GM18870 (cell line): Measurements from ENCODE around the gene BICC1.

Experiments used
- ATAC-seq: cut with Tn5 transposase; IDR thresholded peaks from one replicate; pipeline ENCODE4 v1.9.1; 2021; ENCODE audit warnings: moderate library complexity; ENCODE audit not compliant: unreplicated experiment

The BICC1 gene

GRCh38 chr10:58817201-58817846 lies 304.7 kb downstream of the BICC1 start:
- ATAC-seq: no peak

DNA sequence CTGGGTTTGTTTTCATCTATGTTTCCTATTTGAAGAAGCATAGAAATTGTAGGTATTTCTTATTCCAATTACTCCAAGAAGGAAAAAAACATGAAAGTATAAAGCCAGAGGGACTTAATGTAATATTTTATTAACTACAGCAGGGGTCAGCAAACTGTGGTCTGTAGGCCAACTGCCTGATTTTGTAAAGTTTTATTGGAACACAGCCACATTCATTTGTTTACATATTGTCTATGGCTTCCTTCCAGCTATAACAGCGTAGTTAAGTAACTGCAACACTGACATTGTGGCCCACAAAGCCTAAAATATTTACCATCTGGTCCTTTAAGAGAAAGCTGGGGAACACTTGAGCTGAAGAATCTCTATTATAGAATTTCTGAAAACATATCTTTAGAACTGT lies 306.2 kb downstream of the BICC1 start:
- ATAC-seq: no peak

GRCh38 chr10:58820386-58820785 lies 307.7 kb downstream of the BICC1 start:
- no peak for ATAC-seq

- no peak for ATAC-seq
Measured at GRCh38 chr10:58820861-58821751, 308.4 kb downstream of the BICC1 start.

GRCh38 chr10:58821752-58822056 lies 309.0 kb downstream of the BICC1 start:
- no peak for ATAC-seq

GRCh38 chr10:58823983-58824382 lies 311.3 kb downstream of the BICC1 start:
- no peak for ATAC-seq

- ATAC-seq: no peak
Measured at GRCh38 chr10:58824396-58824795, 311.7 kb downstream of the BICC1 start.

DNA sequence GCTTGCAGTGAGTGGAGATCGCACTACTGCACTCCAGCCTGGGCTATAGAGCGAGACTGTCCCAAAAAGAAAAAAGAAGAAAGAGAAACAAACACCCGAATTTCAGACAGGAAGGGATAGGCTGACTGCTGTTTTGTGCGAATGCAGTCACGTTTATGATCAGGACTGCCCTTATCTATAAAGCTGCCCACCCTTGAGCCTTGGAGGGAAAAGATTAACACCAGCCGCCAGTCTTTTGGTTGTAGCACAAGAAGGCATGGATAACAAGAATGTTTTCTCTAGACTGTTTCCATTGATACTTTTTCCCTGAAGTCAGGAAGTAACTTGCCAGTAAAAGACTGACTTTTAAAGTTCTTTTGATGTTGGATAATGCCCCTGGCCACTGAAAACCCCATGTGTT lies 314.0 kb downstream of the BICC1 start:
- no peak for ATAC-seq

- no peak for ATAC-seq
Measured at GRCh38 chr10:58827381-58827780, 314.7 kb downstream of the BICC1 start.

DNA sequence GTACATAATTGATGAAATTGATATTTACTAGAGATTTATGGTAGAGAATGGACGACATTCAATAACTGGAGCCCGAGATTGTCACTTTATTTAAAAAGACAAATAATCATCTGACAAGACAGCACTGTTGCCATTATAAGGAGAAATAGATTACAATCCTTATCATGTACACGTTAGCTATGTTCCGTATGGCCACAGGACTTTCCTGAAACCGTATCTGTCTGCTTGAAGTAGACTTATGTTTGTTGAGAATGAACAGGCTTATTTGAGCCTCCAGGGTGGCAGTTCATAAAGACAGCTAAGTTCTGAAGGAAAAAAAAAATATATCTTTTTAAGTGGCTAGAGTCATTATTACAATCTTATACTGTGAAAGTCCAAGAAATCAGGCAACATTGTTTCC lies 317.2 kb downstream of the BICC1 start:
- no peak for ATAC-seq

- no peak for ATAC-seq
Measured at GRCh38 chr10:58830697-58831096, 318.0 kb downstream of the BICC1 start.

GRCh38 chr10:58833771-58834561 lies 321.3 kb downstream of the BICC1 start:
- ATAC-seq: no peak

DNA sequence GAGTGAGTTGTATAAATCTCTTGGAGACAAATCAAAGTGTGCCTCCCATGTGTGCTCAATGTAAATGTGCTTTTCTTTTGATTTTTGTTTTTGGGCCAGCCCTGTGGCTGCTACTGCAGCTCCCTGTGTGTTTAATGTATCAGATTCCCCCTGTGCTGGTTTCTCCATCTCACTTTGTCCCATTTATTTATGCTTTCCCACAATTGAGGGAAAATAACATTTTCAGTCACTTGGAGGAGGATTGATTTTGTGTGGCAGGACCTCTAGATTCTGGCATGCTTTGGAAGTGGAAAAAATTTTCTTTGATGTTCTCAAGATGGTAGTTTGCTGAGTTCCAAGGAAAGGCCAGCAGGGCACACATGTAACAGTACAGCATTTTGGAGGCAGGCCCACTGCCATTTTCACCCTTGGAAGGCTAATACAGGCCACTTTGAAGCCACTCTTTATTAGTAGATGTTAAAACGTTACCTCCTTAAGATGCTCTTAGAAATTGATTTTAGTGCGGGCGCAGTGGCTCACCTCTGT lies 323.6 kb downstream of the BICC1 start:
- no peak for ATAC-seq

GRCh38 chr10:58836991-58837575 lies 324.4 kb downstream of the BICC1 start:
- ATAC-seq: no peak

GRCh38 chr10:58837826-58838225 lies 325.2 kb downstream of the BICC1 start:
- ATAC-seq: no peak

DNA sequence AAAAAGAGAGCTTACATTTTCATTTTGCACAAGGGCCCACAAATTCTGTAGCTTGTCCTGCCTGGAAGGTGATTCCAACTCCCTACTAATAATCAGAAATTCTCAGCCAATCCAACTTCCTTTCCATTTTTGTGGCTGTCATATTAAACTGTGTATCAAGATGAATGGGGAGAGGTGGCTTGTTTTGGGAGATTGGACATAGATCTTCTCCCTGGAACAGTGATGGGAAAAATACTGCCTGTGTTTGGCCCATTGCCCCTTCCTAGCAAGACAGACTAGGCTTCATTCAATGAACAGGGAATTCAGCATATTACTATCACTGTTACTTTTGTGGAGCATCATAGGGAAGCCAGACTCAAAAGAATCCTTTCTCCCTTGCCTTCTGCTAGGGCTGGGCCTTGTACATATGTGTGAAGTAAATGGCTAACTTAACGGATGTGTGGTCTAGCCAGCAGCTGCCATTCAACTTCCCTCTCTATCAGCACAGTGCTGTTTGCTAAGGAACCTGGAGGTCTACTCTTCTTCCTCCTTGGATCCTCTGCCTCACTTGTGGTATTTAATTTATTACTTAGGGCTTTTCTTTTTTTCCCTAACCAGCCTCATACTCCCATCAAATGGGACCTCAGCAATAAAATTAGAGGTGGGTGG lies 326.0 kb downstream of the BICC1 start:
- no peak for ATAC-seq

- ATAC-seq: no peak
Measured at GRCh38 chr10:58839771-58840170, 327.1 kb downstream of the BICC1 start.

DNA sequence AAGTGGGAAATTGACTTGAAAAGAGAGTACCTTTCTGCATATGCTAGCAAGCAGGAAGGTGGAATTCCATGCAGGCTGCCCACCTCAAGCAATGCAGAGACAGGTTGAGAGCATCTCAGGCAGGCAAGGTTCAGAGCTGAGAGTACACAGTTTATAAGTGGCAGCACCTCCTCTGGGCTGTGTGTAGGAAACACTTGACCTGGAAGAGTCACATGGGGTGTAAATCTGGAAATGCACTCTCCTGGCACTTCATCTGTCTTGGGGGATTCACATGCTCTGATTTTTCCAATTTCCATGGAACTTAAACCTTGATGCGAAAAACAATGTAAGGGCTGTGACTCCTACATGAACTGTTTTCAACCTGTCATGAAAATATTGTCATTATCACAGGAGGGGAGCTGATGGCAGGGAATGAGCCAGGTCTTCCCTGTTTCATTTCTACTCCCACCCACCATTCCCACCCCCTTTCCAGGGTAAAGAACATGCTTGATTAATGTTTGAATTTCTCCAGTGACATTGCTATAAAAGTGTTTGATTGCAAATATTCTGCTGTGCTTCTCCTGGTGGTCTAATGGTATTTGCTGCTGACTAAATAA lies 328.3 kb downstream of the BICC1 start:
- ATAC-seq: no peak

- ATAC-seq: no peak
Measured at GRCh38 chr10:58842860-58843376, 330.2 kb downstream of the BICC1 start.

DNA sequence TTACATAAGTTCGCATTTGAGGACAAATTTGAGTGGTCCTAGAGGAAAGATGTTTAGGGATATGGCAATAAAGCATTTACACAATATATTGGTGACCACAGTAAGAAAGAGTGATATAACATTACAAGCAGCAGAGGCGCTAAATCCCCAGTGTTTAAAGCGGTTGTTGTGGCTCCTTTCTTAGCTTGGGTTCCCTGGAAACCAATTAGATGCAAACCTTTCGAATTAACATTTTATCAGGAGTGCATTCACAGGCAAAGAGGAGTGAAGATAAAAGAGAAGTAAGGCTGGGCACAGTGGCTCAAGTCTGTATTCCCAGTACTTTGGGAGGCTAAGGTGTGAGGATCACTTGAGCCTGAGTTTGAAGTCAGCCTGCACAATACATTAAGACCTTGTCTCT lies 331.1 kb downstream of the BICC1 start:
- ATAC-seq: no peak
